ENCODE results near the gene SFXN3. TPM values are rescaled to one million over a fixed set of nuclear protein-coding genes. Genes with fewer than 3 reads are reported as not detected.

Gene SFXN3
- total RNA-seq, 1 experiment from 2014 or later = 5.6 TPM

DNA sequence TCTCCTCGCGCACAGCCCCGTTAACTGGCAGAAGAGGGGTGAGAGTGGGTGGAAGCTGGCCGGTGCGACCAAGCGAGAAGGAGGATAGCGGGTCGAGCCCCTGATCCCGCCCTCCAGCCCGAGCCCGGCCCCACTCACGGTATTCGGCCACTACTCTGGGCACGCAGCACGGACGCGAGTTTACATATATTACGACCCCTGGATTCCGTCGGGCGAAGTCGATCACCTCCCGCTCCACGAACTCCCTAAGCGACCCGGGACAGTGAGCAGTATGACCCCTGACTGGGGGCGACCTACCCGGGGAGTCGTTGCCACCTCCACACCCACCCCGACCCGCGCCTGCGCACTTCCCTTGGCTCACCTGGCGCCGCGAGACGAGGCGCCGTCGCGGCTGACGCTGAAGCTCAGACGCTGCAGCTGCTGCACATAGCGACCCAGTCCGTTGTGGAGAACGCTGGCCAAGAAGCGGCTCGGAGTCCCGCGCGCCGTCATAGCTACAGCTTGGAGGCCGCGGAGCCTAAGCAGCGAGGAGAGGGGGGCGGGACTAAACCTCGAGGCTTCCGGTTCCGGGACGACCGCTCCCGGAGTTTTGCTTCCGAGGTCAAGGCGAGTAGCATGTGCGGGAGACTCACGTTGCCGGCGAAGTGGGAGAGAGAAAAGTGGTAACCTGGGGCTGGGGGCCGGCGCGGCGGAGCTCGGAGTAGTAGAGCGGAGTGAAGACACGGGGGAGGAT lies 43.9 kb upstream of the SFXN3 start, which contains the start of the genes MRPL43 and TWNK (continued):
- TF ChIP-seq, protein P1, sequence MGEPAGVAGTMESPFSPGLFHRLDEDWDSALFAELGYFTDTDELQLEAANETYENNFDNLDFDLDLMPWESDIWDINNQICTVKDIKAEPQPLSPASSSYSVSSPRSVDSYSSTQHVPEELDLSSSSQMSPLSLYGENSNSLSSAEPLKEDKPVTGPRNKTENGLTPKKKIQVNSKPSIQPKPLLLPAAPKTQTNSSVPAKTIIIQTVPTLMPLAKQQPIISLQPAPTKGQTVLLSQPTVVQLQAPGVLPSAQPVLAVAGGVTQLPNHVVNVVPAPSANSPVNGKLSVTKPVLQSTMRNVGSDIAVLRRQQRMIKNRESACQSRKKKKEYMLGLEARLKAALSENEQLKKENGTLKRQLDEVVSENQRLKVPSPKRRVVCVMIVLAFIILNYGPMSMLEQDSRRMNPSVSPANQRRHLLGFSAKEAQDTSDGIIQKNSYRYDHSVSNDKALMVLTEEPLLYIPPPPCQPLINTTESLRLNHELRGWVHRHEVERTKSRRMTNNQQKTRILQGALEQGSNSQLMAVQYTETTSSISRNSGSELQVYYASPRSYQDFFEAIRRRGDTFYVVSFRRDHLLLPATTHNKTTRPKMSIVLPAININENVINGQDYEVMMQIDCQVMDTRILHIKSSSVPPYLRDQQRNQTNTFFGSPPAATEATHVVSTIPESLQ (CRISPR knock-in tag; IDR thresholded peaks at IDR 0.05) = no peak
- TF ChIP-seq ZNF317 (CRISPR knock-in tag; IDR thresholded peaks at IDR 0.05; ENCODE audit: borderline replicate concordance, low read depth) (no peak), CBFB (CRISPR knock-in tag; IDR thresholded peaks at IDR 0.05; ENCODE audit: low read depth) (0 out of 2 replicates have a peak, but pooled peaks have one; percentile 67), SMAD4 (CRISPR knock-in tag; IDR thresholded peaks at IDR 0.05) (no peak), NFE2L1 (CRISPR knock-in tag; IDR thresholded peaks at IDR 0.05) (peak; percentile 68; the same call in 1 of the 2 replicates), ZNF671 (CRISPR knock-in tag; IDR thresholded peaks at IDR 0.05) (no peak), HMGA2 (CRISPR knock-in tag; IDR thresholded peaks at IDR 0.05) (no peak), ZNF263 (CRISPR knock-in tag; IDR thresholded peaks at IDR 0.05; ENCODE audit: low read depth) (no peak), NFYB (CRISPR knock-in tag; conservative IDR thresholded peaks at IDR 0.05; ENCODE audit: low read depth) (peak; percentile 26; the same call in 1 of the 2 replicates), TCF7 (CRISPR knock-in tag; IDR thresholded peaks at IDR 0.05; ENCODE audit: low read depth) (no peak), SP1 (CRISPR knock-in tag; conservative IDR thresholded peaks at IDR 0.05) (peak; percentile 87), KAT7 (CRISPR knock-in tag; IDR thresholded peaks at IDR 0.05; ENCODE audit: borderline replicate concordance) (no peak), IRF2 (CRISPR knock-in tag; IDR thresholded peaks at IDR 0.05; ENCODE audit: borderline replicate concordance, low read depth) (no peak), TP53 (CRISPR knock-in tag; IDR thresholded peaks at IDR 0.05) (0 out of 2 replicates have a peak, but pooled peaks have one; percentile 25), NR1H2 (CRISPR knock-in tag; IDR thresholded peaks at IDR 0.05) (no peak), PRRX2 (CRISPR knock-in tag; IDR thresholded peaks at IDR 0.05) (no peak)
- TF ChIP-seq, protein P2, sequence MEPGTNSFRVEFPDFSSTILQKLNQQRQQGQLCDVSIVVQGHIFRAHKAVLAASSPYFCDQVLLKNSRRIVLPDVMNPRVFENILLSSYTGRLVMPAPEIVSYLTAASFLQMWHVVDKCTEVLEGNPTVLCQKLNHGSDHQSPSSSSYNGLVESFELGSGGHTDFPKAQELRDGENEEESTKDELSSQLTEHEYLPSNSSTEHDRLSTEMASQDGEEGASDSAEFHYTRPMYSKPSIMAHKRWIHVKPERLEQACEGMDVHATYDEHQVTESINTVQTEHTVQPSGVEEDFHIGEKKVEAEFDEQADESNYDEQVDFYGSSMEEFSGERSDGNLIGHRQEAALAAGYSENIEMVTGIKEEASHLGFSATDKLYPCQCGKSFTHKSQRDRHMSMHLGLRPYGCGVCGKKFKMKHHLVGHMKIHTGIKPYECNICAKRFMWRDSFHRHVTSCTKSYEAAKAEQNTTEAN (CRISPR knock-in tag; IDR thresholded peaks at IDR 0.05) = 0 out of 2 replicates have a peak, but pooled peaks have one; percentile 49
- TF ChIP-seq, protein P3, sequence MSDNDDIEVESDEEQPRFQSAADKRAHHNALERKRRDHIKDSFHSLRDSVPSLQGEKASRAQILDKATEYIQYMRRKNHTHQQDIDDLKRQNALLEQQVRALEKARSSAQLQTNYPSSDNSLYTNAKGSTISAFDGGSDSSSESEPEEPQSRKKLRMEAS (CRISPR knock-in tag; IDR thresholded peaks at IDR 0.05) = peak; percentile 97
- TF ChIP-seq, protein P4, sequence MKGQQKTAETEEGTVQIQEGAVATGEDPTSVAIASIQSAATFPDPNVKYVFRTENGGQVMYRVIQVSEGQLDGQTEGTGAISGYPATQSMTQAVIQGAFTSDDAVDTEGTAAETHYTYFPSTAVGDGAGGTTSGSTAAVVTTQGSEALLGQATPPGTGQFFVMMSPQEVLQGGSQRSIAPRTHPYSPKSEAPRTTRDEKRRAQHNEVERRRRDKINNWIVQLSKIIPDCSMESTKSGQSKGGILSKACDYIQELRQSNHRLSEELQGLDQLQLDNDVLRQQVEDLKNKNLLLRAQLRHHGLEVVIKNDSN (CRISPR knock-in tag; IDR thresholded peaks at IDR 0.05) = no peak; the same call in 1 of the 2 replicates
- TF ChIP-seq, protein P5, sequence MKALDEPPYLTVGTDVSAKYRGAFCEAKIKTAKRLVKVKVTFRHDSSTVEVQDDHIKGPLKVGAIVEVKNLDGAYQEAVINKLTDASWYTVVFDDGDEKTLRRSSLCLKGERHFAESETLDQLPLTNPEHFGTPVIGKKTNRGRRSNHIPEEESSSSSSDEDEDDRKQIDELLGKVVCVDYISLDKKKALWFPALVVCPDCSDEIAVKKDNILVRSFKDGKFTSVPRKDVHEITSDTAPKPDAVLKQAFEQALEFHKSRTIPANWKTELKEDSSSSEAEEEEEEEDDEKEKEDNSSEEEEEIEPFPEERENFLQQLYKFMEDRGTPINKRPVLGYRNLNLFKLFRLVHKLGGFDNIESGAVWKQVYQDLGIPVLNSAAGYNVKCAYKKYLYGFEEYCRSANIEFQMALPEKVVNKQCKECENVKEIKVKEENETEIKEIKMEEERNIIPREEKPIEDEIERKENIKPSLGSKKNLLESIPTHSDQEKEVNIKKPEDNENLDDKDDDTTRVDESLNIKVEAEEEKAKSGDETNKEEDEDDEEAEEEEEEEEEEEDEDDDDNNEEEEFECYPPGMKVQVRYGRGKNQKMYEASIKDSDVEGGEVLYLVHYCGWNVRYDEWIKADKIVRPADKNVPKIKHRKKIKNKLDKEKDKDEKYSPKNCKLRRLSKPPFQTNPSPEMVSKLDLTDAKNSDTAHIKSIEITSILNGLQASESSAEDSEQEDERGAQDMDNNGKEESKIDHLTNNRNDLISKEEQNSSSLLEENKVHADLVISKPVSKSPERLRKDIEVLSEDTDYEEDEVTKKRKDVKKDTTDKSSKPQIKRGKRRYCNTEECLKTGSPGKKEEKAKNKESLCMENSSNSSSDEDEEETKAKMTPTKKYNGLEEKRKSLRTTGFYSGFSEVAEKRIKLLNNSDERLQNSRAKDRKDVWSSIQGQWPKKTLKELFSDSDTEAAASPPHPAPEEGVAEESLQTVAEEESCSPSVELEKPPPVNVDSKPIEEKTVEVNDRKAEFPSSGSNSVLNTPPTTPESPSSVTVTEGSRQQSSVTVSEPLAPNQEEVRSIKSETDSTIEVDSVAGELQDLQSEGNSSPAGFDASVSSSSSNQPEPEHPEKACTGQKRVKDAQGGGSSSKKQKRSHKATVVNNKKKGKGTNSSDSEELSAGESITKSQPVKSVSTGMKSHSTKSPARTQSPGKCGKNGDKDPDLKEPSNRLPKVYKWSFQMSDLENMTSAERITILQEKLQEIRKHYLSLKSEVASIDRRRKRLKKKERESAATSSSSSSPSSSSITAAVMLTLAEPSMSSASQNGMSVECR (CRISPR knock-in tag; IDR thresholded peaks at IDR 0.05; ENCODE audit: borderline replicate concordance) = peak; percentile 89; the same call in 1 of the 2 replicates
- TF ChIP-seq, protein P6, sequence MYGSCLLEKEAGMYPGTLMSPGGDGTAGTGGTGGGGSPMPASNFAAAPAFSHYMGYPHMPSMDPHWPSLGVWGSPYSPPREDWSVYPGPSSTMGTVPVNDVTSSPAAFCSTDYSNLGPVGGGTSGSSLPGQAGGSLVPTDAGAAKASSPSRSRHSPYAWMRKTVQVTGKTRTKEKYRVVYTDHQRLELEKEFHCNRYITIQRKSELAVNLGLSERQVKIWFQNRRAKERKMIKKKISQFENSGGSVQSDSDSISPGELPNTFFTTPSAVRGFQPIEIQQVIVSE (CRISPR knock-in tag; IDR thresholded peaks at IDR 0.05; ENCODE audit: borderline replicate concordance) = no peak
- TF ChIP-seq, protein P7, sequence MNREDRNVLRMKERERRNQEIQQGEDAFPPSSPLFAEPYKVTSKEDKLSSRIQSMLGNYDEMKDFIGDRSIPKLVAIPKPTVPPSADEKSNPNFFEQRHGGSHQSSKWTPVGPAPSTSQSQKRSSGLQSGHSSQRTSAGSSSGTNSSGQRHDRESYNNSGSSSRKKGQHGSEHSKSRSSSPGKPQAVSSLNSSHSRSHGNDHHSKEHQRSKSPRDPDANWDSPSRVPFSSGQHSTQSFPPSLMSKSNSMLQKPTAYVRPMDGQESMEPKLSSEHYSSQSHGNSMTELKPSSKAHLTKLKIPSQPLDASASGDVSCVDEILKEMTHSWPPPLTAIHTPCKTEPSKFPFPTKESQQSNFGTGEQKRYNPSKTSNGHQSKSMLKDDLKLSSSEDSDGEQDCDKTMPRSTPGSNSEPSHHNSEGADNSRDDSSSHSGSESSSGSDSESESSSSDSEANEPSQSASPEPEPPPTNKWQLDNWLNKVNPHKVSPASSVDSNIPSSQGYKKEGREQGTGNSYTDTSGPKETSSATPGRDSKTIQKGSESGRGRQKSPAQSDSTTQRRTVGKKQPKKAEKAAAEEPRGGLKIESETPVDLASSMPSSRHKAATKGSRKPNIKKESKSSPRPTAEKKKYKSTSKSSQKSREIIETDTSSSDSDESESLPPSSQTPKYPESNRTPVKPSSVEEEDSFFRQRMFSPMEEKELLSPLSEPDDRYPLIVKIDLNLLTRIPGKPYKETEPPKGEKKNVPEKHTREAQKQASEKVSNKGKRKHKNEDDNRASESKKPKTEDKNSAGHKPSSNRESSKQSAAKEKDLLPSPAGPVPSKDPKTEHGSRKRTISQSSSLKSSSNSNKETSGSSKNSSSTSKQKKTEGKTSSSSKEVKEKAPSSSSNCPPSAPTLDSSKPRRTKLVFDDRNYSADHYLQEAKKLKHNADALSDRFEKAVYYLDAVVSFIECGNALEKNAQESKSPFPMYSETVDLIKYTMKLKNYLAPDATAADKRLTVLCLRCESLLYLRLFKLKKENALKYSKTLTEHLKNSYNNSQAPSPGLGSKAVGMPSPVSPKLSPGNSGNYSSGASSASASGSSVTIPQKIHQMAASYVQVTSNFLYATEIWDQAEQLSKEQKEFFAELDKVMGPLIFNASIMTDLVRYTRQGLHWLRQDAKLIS (CRISPR knock-in tag; IDR thresholded peaks at IDR 0.05; ENCODE audit: borderline replicate concordance) = 0 out of 2 replicates have a peak, but pooled peaks have one; percentile 37
- TF ChIP-seq, protein P8, sequence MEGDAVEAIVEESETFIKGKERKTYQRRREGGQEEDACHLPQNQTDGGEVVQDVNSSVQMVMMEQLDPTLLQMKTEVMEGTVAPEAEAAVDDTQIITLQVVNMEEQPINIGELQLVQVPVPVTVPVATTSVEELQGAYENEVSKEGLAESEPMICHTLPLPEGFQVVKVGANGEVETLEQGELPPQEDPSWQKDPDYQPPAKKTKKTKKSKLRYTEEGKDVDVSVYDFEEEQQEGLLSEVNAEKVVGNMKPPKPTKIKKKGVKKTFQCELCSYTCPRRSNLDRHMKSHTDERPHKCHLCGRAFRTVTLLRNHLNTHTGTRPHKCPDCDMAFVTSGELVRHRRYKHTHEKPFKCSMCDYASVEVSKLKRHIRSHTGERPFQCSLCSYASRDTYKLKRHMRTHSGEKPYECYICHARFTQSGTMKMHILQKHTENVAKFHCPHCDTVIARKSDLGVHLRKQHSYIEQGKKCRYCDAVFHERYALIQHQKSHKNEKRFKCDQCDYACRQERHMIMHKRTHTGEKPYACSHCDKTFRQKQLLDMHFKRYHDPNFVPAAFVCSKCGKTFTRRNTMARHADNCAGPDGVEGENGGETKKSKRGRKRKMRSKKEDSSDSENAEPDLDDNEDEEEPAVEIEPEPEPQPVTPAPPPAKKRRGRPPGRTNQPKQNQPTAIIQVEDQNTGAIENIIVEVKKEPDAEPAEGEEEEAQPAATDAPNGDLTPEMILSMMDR (IDR thresholded peaks at IDR 0.05) = no peak

All from WTC11 (cell line).